ENCODE data around the gene RARB.

RARB gene

DNA sequence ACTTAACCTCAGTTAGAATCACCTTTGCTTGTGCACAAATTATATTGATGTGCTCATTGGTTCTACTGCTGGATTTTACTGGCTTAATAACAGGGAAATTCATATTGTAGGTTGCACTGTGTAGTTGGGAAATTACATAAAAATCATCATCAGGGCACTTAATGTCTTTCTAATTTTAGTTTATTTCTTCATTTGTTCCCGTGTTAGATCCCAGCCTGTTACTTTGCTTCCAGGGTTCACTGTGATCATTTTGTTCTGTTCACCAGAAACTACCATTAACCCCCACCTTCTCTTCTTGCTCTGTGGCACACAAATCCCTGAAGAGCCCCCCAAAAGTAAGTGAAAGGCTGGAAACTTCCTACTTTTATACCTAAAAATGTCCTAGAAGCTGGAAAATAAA is 80.4 kb downstream of the RARB start:
- DNase-seq (ENCODE audit: low read depth) = no peak

DNA sequence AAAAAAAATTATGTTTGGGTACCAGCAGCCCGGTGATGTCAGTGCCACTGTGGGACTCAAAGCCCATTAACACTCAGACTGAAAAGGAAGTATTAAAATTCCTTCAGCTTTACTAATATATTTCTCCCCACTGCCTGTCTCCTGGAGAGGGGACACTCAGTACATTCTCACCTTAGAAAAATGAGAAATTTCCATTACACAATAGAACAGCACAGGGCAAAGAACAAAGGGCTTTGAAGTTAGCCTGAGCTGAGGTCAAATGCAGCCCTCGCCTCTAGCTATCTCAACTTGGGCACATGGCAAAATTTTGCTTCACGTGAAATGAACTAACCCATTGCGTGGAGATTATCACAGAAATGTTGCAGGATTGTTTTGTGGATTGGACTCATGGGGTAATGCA is 80.8 kb downstream of the RARB start:
- no peak for DNase-seq (ENCODE audit: low read depth)

DNA sequence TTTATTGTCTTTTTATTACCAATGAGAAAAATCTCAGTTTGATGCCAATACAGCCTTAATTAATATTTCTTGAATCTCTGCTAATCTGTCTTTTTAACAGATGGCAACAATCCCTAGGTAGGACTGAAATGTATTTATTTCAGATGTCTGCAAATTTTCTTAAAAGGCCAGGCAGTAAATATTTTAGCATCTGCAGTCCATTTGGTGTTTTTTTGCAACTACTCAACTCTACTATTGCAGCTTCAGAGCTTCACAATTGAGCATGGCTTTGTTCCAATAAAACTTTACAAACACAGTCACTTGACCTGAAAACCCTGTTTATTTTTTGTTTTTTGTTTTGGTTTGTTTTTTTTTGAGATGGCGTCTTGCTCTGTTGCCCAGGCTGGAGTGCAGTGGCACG is 82.7 kb downstream of the RARB start:
- DNase-seq (ENCODE audit: low read depth) = no peak

DNA sequence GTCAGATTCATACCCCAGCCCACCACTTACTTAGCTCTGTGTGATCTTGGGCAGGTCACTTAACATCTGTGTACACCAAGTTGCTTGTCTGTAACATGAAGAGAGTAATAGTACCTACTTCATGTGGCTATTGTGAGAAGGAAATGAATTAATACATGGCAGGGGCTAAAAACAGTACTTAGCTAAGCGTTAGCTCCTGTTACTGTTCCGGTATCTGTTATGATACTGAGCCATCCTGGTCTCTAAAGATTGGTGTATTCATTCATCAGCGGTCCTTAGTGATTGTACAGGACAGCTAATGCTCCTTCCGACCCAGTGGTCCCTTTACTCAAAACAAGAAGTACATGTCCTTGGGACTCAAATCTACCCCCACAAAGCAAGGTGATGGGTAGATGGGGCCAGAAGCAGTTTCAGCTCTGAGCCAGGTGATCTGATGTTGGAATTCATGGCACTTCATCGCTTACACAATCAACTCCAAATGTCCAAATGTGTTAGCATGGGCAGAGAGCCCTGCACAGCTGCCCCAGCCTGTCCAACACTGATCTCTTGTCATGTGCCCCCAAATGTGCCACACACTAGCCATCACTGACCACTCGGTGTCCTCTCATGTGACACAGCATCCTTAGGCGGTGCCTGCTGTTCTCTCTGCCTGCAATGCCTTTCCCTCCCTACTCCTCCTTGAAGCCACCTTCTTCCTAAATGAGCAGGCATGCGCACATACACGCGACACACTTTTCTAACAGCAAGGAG is 84.1 kb downstream of the RARB start:
- no peak for DNase-seq (ENCODE audit: low read depth)

DNA sequence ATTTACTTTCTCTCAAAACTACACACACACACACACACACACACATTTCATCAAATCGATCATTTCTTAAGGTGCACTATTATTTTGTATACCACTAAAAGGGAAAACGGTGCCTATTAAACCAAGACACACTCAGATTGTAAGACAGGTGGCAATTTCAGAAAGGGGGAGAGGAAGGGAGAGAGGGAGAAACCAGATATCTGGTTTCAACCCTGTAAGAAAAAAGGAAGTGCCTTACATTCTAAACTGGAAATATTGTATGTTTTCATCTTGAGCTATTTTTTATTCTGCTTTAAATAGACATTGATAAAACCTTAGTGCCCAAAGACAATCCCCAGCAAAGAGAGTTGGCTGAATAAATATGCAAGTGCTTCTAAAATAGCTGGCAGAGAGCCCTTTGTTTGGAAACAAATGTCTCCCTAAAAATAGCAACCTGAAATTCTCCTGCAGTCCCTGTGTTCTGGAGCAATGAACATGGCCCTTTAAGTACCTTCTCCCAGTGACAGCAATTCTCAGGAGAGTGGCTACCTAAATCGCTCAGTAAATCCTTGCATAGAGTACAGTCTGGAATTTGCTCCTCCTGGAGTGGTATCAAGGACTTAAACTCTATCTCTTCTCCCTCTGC is 85.7 kb downstream of the RARB start:
- DNase-seq (ENCODE audit: low read depth) = no peak

DNA sequence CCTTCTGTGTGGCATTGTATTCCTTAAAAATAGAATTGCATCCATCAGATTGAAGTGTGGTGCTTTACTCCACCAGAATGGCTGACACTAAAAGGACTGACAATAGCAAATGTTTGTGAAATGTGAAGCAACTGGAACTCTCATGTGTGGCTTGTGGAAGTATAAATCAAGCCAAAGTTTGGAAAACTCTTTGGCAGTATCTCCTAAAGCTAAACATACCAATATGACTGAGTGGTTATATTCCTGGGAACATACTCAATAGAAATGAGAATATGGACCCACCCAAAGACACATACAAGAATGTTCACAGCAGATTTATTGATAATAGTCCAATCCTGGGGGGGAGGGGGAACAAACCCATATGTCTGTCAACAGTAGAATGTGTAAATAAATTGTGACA is 87.1 kb downstream of the RARB start:
- no peak for DNase-seq (ENCODE audit: low read depth)

DNA sequence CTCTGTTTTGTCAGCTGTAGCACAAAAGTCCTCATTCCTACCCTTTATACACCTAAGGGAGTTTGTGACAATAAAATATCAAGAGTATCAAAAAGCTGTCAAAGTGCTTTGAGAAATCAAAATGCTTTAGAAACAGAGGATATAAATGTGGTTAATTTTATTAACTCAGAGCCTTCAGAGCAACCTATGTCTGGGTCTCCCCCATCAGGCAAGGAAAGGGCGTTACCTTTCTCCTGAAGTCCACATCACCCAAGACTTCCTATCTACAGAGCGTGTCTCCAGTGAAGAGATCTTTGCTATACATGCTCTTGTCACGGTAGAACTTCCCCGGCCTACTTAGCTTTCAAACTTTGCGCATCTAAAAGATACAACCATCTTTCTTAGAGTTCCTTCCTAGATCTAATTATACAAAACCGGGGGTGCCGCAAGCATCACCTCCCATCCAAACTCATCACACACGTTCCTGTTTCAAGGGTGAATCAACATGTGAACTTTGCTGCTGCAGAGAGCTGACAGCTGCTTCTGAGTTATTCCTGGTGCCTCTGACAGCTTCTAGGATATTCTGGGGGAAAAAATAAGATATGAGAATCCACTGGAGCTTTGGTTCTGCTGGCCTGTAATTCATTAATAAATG is 93.0 kb downstream of the RARB start:
- DNase-seq (ENCODE audit: low read depth) = no peak

DNA sequence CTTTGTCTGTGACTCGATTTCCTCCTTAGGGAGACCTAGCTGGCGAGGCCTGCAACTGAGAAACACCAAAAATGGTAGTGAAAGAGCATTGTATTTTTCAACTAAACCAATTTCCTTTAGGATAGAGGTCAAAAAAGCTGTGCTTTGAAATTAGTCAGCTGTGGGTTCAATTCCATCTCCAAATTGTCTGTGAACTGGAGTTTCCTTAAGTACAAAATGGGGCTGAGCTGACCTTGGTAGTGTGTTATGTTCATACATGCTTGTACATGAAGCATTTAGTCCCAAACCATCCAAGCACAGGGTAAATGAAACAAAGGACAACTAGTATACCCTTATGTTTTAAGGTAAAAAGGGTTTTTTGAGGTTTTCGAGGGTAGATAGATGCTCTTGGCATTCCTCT is 99.3 kb downstream of the RARB start:
- DNase-seq (ENCODE audit: low read depth) = no peak

GRCh38 chr3:25527801-25528200 is 99.7 kb downstream of the RARB start:
- DNase-seq (ENCODE audit: low read depth) = no peak

DNA sequence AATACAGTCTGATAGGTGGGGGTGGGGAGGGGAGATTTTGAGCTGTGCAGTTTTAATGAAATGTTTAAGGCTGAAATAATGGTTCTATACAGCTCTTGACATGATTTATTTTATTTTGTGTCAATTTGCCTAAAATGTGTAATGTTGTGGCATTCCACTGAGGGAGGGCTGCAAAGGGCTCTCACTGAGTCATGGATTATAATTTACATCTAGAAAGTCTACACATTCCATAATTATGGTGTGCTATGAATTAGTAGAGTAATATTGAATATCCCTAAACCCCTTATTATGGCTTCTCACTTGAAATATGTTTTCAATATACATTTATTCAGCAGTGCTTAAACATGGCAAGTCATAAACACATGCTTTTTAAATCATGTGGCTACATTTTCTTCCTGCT is 103.9 kb downstream of the RARB start:
- no peak for DNase-seq (ENCODE audit: low read depth)

GRCh38 chr3:25532431-25533162 is 104.5 kb downstream of the RARB start:
- DNase-seq (ENCODE audit: low read depth) = no peak

GRCh38 chr3:25533399-25533798 is 105.3 kb downstream of the RARB start:
- no peak for DNase-seq (ENCODE audit: low read depth)

- no peak for DNase-seq (ENCODE audit: low read depth)
These were observed 105.9 kb downstream of the RARB start for GRCh38 chr3:25534007-25534406.

DNA sequence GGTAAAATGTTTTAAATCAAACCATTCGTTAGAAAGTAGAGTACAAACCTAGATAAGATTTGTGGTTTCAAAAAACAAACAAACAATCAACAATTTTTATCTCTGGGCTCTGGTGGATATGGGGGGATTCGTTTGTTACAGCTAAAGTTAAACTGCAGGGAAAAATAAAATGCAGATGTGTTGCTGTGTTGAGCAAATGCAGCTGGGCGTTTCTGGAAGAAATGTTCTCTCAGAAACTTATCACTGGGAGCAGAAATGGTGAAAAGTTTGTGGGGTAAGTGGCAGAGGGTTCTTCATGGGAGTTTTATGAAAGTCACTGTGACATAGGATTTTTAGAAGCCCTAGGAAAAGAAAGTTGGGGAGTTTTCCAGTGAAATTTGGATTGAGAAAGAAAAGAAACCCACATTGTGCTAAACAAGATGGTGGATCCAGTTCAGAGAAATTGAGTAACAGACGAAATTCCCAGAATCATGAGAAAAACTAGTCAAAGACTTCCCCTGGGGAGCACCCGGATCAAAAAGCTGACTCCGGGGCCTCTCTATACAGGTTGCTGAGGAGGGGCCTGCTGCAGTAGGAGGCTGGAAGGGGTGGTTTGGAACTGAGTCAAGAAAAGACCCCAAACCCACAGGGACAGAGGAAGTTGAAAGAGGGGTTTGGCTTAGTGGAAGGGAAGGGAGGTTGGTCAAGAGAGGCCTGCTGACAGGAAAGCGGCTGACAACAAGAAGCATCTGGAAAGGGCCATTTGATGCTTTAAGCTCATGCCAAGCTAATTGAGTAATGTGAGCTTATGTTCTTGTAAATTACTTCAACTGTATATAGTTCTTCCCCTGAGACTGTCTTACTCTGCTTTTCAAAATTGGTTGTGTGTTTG is 108.7 kb downstream of the RARB start:
- DNase-seq (ENCODE audit: low read depth) = no peak

GRCh38 chr3:25537516-25537915 is 109.5 kb downstream of the RARB start:
- no peak for DNase-seq (ENCODE audit: low read depth)

GRCh38 chr3:25540273-25540672 is 112.2 kb downstream of the RARB start:
- DNase-seq (ENCODE audit: low read depth) = no peak

- DNase-seq (ENCODE audit: low read depth) = no peak
These were observed 114.5 kb downstream of the RARB start for GRCh38 chr3:25542492-25543039.

GRCh38 chr3:25547103-25547502 is 119.0 kb downstream of the RARB start:
- DNase-seq (ENCODE audit: low read depth) = no peak

- DNase-seq (ENCODE audit: low read depth) = no peak
These were observed 120.0 kb downstream of the RARB start for GRCh38 chr3:25547943-25548674.

DNA sequence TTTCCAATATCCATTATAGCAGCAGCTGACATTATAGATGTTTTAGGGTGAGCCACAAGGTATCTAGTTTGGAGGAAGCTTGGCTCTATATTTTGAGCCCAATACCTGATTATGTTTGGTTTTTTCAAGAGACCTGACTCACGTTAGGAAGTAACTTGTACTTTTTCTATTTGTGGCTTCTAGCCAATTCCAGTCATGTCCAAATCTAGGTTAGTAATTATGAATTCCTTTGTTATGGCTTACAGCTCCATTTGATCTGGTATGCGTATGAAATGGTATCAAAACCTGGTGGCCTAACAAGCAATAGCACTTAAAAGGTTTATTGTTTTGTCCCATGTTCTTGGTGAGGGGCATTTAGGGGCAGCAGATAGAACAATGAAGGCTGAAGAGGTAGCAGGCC is 120.8 kb downstream of the RARB start:
- no peak for DNase-seq (ENCODE audit: low read depth)

- no peak for DNase-seq (ENCODE audit: low read depth)
These were observed 124.2 kb downstream of the RARB start for GRCh38 chr3:25552251-25552650.
